GM23338 (cell line): Measurements from ENCODE around the gene ANKRD11. TPM values are rescaled to one million over a fixed set of nuclear protein-coding genes. Genes with fewer than 3 reads are reported as not detected.

Experiments used
- ATAC-seq: fragments of 200-7000 bp; cut with Tn5 transposase; 3 replicates; pipeline ENCODE4 v1.9.1; 2020
- DNase-seq: peaks from one replicate; pipeline ENCODE4 v3.0.0-alpha.2; 2015; ENCODE audit warnings: low spot score
- H2AFZ ChIP-seq: fragments of 200-600 bp; sonication (generic); 2 replicates; pipeline ENCODE4 v1.8.0; 2016; ENCODE audit warnings: antibody characterized with exemption, mild to moderate bottlenecking, moderate library complexity
- H3F3A ChIP-seq: fragments of 200-600 bp; sonication (generic); replicated peaks from 2 replicates; pipeline ENCODE4 v1.8.0; 2017; ENCODE audit warnings: antibody characterized with exemption, mixed run types, low read depth
- H3K27ac ChIP-seq: fragments of 200-600 bp; sonication (generic); 2 replicates; pipeline ENCODE4 v1.6.1; 2016; ENCODE audit warnings: low read depth
- H3K27me3 ChIP-seq: fragments of 200-600 bp; sonication (generic); 2 replicates; pipeline ENCODE4 v1.8.0; 2016; ENCODE audit warnings: mild to moderate bottlenecking, mixed run types, moderate library complexity; ENCODE audit not compliant: insufficient read depth
- H3K36me3 ChIP-seq: fragments of 200-600 bp; sonication (generic); 2 replicates; pipeline ENCODE4 v1.8.0; 2016; ENCODE audit warnings: mild to moderate bottlenecking; ENCODE audit not compliant: insufficient read depth
- H3K4me1 ChIP-seq: fragments of 200-600 bp; sonication (generic); 2 replicates; pipeline ENCODE4 v1.8.0; 2016; ENCODE audit warnings: mild to moderate bottlenecking, moderate library complexity; ENCODE audit not compliant: insufficient read depth
- H3K4me2 ChIP-seq: fragments of 200-600 bp; sonication (generic); 2 replicates; pipeline ENCODE4 v1.7.1; 2017; ENCODE audit warnings: mixed run types
- H3K4me3 ChIP-seq: fragments of 200-600 bp; sonication (generic); 2 replicates; pipeline ENCODE4 v1.6.1; 2016; ENCODE audit warnings: mixed run types
- H3K79me2 ChIP-seq: fragments of 200-600 bp; sonication (generic); replicated peaks from 2 replicates; pipeline ENCODE4 v1.8.0; 2017; ENCODE audit warnings: mild to moderate bottlenecking; ENCODE audit not compliant: insufficient read depth
- H3K9me2 ChIP-seq: fragments of 200-600 bp; sonication (generic); 2 replicates; pipeline ENCODE4 v1.8.0; 2017; ENCODE audit not compliant: insufficient read depth
- H4K20me1 ChIP-seq: fragments of 200-600 bp; sonication (generic); replicated peaks from 2 replicates; pipeline ENCODE4 v1.8.0; 2017; ENCODE audit warnings: mild to moderate bottlenecking; ENCODE audit not compliant: insufficient read depth
- H3K27ac Mint-ChIP-seq: 2 replicates; pipeline ENCODE4 v1.8.0; 2020; ENCODE audit warnings: inconsistent platforms, mild to moderate bottlenecking, moderate library complexity, mixed read lengths
- H3K27me3 Mint-ChIP-seq: 3 replicates; pipeline ENCODE4 v1.8.0; 2022; ENCODE audit warnings: low read depth, mild to moderate bottlenecking, moderate library complexity, mixed read lengths, inconsistent platforms; ENCODE audit not compliant: insufficient read depth, poor library complexity
- H3K36me3 Mint-ChIP-seq: 3 replicates; pipeline ENCODE4 v1.8.0; 2021; ENCODE audit warnings: low read depth, mild to moderate bottlenecking, inconsistent platforms, moderate library complexity, mixed read lengths
- H3K4me1 Mint-ChIP-seq: 3 replicates; pipeline ENCODE4 v1.8.0; 2020; ENCODE audit warnings: mild to moderate bottlenecking, inconsistent platforms, mixed read lengths
- H3K4me3 Mint-ChIP-seq: 3 replicates; pipeline ENCODE4 v1.8.0; 2021; ENCODE audit warnings: moderate library complexity, mild to moderate bottlenecking, inconsistent platforms, mixed read lengths
- H3K9me3 Mint-ChIP-seq: 3 replicates; pipeline ENCODE4 v1.8.0; 2020; ENCODE audit warnings: moderate library complexity, mild to moderate bottlenecking, inconsistent platforms, mixed read lengths
- CTCF ChIP-seq, 2 experiments: fragments of 200-600 bp in 1 of 2; sonication (generic) in 1 of 2; conservative IDR thresholded peaks; 2 replicates each; pipeline versions ENCODE4 v1.5.1 to v1.6.1; 2016 to 2017; ENCODE audit warnings: antibody characterized with exemption in 2 of 2, low read depth in 2 of 2, mild to moderate bottlenecking in 2 of 2, moderate library complexity in 1 of 2
- NANOG ChIP-seq: IDR thresholded peaks from 2 replicates; pipeline ENCODE4 v1.6.1; 2016; ENCODE audit warnings: antibody characterized with exemption, borderline replicate concordance
- POLR2AphosphoS5 ChIP-seq: IDR thresholded peaks from 2 replicates; pipeline ENCODE4 v1.6.1; 2016; ENCODE audit warnings: antibody characterized with exemption, low read depth
- ZNF462 ChIP-seq: fragments of 250-450 bp; sonication (Bioruptor Pico); IDR thresholded peaks from 2 replicates; pipeline ENCODE4 v1.5.0; 2020; ENCODE audit warnings: mild to moderate bottlenecking, moderate library complexity
- polyA plus RNA-seq: library from polyadenylated mRNA; unstranded; fragments of >200 nt; fragmentation: Nextera tagmentation; extraction: Ambion mirVana; gene quantifications from 2 replicates; pipeline ENCODE4 v1.2.1, GENCODE V29; 2016
- total RNA-seq: library from RNA; depleted of rRNA; stranded (reverse); fragments of >200 nt; shearing (Covaris generic); gene quantifications from 2 replicates; pipeline ENCODE4 v1.2.3, GENCODE V29; 2014

ANKRD11 gene
- total and polyA plus RNA-seq, 2 experiments from 2014 or later, result 130 to 159 TPM

GRCh38 chr16:89337965-89338364, 152.4 kb downstream of the ANKRD11 start (continued):
- TF ChIP-seq ZNF462 (CRISPR knock-in tag) (no peak), POLR2AphosphoS5 (no peak), NANOG (no peak)

GRCh38 chr16:89335803-89336485, 154.4 kb downstream of the ANKRD11 start:
- no peaks in the 10 kb centered on the region for H3K36me3 ChIP-seq
- H3F3A ChIP-seq, result peaks cover 8% of the 10 kb centered on the region; the same call in 1 of the 2 replicates
- H3K4me2 ChIP-seq, result no peak overlapping the region
- peaks cover 10% of the 10 kb centered on the region for H3K27me3 Mint-ChIP-seq
- peaks cover 49% of the 10 kb centered on the region for H3K4me1 Mint-ChIP-seq
- peaks cover 100% of the 10 kb centered on the region for H3K79me2 ChIP-seq
- H3K9me2 ChIP-seq, result no peaks in the 10 kb centered on the region
- no peaks in the 10 kb centered on the region for H3K27me3 ChIP-seq
- H3K4me1 ChIP-seq, result peaks cover 21% of the 10 kb centered on the region
- H3K4me3 Mint-ChIP-seq, result no peak overlapping the region
- DNase-seq (no peak), ATAC-seq (peak; percentile 6; the same call in 1 of the 3 replicates)
- H3K27ac ChIP-seq, result peak overlapping the region; percentile 87
- H3K27ac Mint-ChIP-seq, result peak overlapping the region; percentile 78
- H4K20me1 ChIP-seq, result peaks cover 70% of the 10 kb centered on the region
- TF ChIP-seq CTCF (conservative IDR thresholded peaks at IDR 0.05; ENCODE audit: low read depth in 2 of 2), result no peak
- no peak for TF ChIP-seq NANOG
- H2AFZ ChIP-seq, result no peak overlapping the region
- peaks cover 2% of the 10 kb centered on the region; the same call in 2 of the 3 replicates for H3K36me3 Mint-ChIP-seq
- no peaks in the 10 kb centered on the region for H3K9me3 Mint-ChIP-seq
- H3K4me3 ChIP-seq, result no peak overlapping the region
